SK-N-SH (cell line): ENCODE data around the gene HSPG2. TPM values are rescaled to one million over a fixed set of nuclear protein-coding genes. Genes with fewer than 3 reads are reported as not detected.

Source experiments
- CTCF ChIA-PET: fragments of 300-600, 350-600 bp; formaldehyde crosslinking; extraction: SDS; loops from one replicate; lab custom pipeline; 2021; lab: Yijun Ruan, JAX
- POLR2A ChIA-PET: fragments of 350-600 bp; sonication (Branson Sonifier 250); formaldehyde crosslinking; extraction: SDS; loops from one replicate; lab custom pipeline; 2020; ENCODE audit warnings: antibody characterized with exemption, inconsistent platforms; lab: Yijun Ruan, JAX
- DNase-seq: peaks from one replicate; pipeline ENCODE4 v3.0.0; 2012
- H2AFZ ChIP-seq: fragments of 200-600 bp; sonication (generic); 2 replicates; pipeline ENCODE4 v1.8.1; 2016; ENCODE audit warnings: antibody characterized with exemption, mild to moderate bottlenecking, low read depth
- H3F3A ChIP-seq: fragments of 200-600 bp; sonication (generic); replicated peaks from 2 replicates; pipeline ENCODE3; 2016; ENCODE audit warnings: antibody characterized with exemption, mild to moderate bottlenecking; ENCODE audit not compliant: insufficient read depth
- H3K27ac ChIP-seq, 2 experiments: fragments of 200-500 bp in 1 of 2; fragments of 200-600 bp in 1 of 2; sonication (Bioruptor generic) in 1 of 2; sonication (generic), shearing (Covaris generic) in 1 of 2; 2 replicates each; pipeline versions ENCODE4 v1.5.1 to v1.6.1; 2014 to 2016; ENCODE audit warnings: low read depth in 2 of 2, inconsistent platforms in 1 of 2, low read length in 1 of 2, mild to moderate bottlenecking in 1 of 2, mixed read lengths in 1 of 2
- H3K27me3 ChIP-seq: fragments of 200-600 bp; sonication (generic), shearing (Covaris generic); 2 replicates; pipeline ENCODE4 v1.6.1; 2016; ENCODE audit warnings: mixed run types; ENCODE audit not compliant: insufficient read depth
- H3K36me3 ChIP-seq, 2 experiments: fragments of 200-500 bp in 1 of 2; fragments of 200-600 bp in 1 of 2; sonication (Bioruptor generic) in 1 of 2; sonication (generic) in 1 of 2; replicated peaks in 1 of 2; 2 replicates each; pipeline versions ENCODE3 to v1.5.1; 2014 to 2016; ENCODE audit warnings: low read length in 1 of 2, mild to moderate bottlenecking in 1 of 2; ENCODE audit not compliant: insufficient read depth in 2 of 2, control insufficient read depth in 1 of 2
- H3K4me1 ChIP-seq, 2 experiments: fragments of 200-500 bp in 1 of 2; fragments of 200-600 bp in 1 of 2; sonication (Bioruptor generic) in 1 of 2; sonication (generic), shearing (Covaris generic) in 1 of 2; 2 replicates each; pipeline versions ENCODE4 v1.5.1 to v1.6.1; 2014 to 2016; ENCODE audit warnings: low read depth in 1 of 2, low read length in 1 of 2, mixed run types in 1 of 2; ENCODE audit not compliant: insufficient read depth in 2 of 2, control insufficient read depth in 1 of 2
- H3K4me2 ChIP-seq: fragments of 200-600 bp; sonication (generic), shearing (Covaris generic); 2 replicates; pipeline ENCODE4 v1.6.1; 2017; ENCODE audit warnings: mixed run types
- H3K4me3 ChIP-seq, 2 experiments: fragments of 200-500 bp in 1 of 2; fragments of 200-600 bp in 1 of 2; sonication (Bioruptor generic) in 1 of 2; sonication (generic), shearing (Covaris generic) in 1 of 2; 2 replicates each; pipeline versions ENCODE4 v1.5.1 to v1.8.1; 2014 to 2016; ENCODE audit warnings: low read depth in 2 of 2, inconsistent platforms in 1 of 2, low read length in 1 of 2, mild to moderate bottlenecking in 1 of 2, mixed read lengths in 1 of 2, moderate library complexity in 1 of 2
- H3K79me2 ChIP-seq: fragments of 200-600 bp; sonication (generic); 2 replicates; pipeline ENCODE4 v1.8.1; 2017; ENCODE audit warnings: mild to moderate bottlenecking; ENCODE audit not compliant: insufficient read depth
- H3K9ac ChIP-seq: fragments of 200-600 bp; sonication (generic); 2 replicates; pipeline ENCODE4 v1.6.1; 2017; ENCODE audit warnings: mixed run types
- H3K9me2 ChIP-seq: fragments of 200-600 bp; sonication (generic); 2 replicates; pipeline ENCODE4 v1.6.1; 2017; ENCODE audit warnings: mixed run types
- H3K9me3 ChIP-seq: fragments of 200-600 bp; sonication (generic); 2 replicates; pipeline ENCODE4 v1.6.1; 2017; ENCODE audit warnings: mixed run types, mild to moderate bottlenecking, moderate library complexity
- H4K20me1 ChIP-seq: fragments of 200-600 bp; sonication (generic); 2 replicates; pipeline ENCODE4 v1.6.1; 2017; ENCODE audit warnings: mild to moderate bottlenecking, mixed run types; ENCODE audit not compliant: insufficient read depth
- ELF1 ChIP-seq: IDR thresholded peaks from 2 replicates; pipeline ENCODE4 v1.4.0; 2012
- FOXM1 ChIP-seq: IDR thresholded peaks from 2 replicates; pipeline ENCODE4 v1.4.0; 2012; ENCODE audit warnings: low read depth, mild to moderate bottlenecking
- GATA2 ChIP-seq: sonication (generic); formaldehyde crosslinking; IDR thresholded peaks from 2 replicates; pipeline ENCODE4 v1.5.0; 2020; ENCODE audit warnings: mild to moderate bottlenecking, missing genetic modification reagents
- JUND ChIP-seq: IDR thresholded peaks from 2 replicates; pipeline ENCODE4 v1.4.0; 2012
- POLR2AphosphoS5 ChIP-seq: IDR thresholded peaks from 2 replicates; pipeline ENCODE4 v1.6.1; 2012; ENCODE audit warnings: low read depth, low read length
- SIN3A ChIP-seq: IDR thresholded peaks from 2 replicates; pipeline ENCODE4 v1.6.1; 2012; ENCODE audit warnings: low read depth, mild to moderate bottlenecking, low read length, moderate library complexity, borderline replicate concordance
- SMC3 ChIP-seq: IDR thresholded peaks from 2 replicates; pipeline ENCODE4 v1.6.1; 2012; ENCODE audit warnings: low read depth, low read length, improper control_type of control experiment
- TAF1 ChIP-seq: IDR thresholded peaks from 2 replicates; pipeline ENCODE4 v1.6.1; 2012; ENCODE audit warnings: low read depth, mild to moderate bottlenecking, low read length, moderate library complexity, borderline replicate concordance
- USF2 ChIP-seq: fragments of 150-350 bp; IDR thresholded peaks from 2 replicates; pipeline ENCODE4 v1.6.1; 2017; ENCODE audit warnings: antibody characterized with exemption, low read length, low read depth, borderline replicate concordance
- WGBS: methylation state at CpG from one replicate; pipeline ENCODE4 v1.1.6; 2017; ENCODE audit warnings: low lambda C conversion rate; 5-methylcytosine and 5-hydroxymethylcytosine counted together
- polyA plus RNA-seq, 3 experiments: library from polyadenylated mRNA; depleted of rRNA; stranded (reverse); fragments of >200 nt; gene quantifications; 2 replicates each; pipeline ENCODE4 v1.2.3, GENCODE V29; 2012
- TF ChIP-seq, protein P1 (sequence below): IDR thresholded peaks from 2 replicates; pipeline ENCODE4; 2012
- TF ChIP-seq, protein P2 (sequence below): IDR thresholded peaks from 2 replicates; pipeline ENCODE4 v1.4.0; 2012; ENCODE audit warnings: low read depth, borderline replicate concordance

HSPG2 gene
- polyA plus RNA-seq, 1 of the 3 experiments (the other 2 are of a cell fraction) = 28.9 TPM

GRCh38 chr1:21930080-21930571 is 7.0 kb downstream of the HSPG2 start:
- Histone ChIP-seq H3K36me3 (no peaks in the 10 kb centered on the region), H3K9me3 (no peaks in the 10 kb centered on the region), H2AFZ (no peak overlapping the region), H3K4me1 (peaks cover 8 to 45% of the 10 kb centered on the region in 2 experiments; a peak in 3 of 4 replicates), H3K79me2 (peaks cover 88% of the 10 kb centered on the region), H3K27ac (peak overlapping the region in 1 of 2 experiments; percentile 92; a peak in 2 of 4 replicates), H3K9me2 (no peaks in the 10 kb centered on the region), H3K4me2 (peak overlapping the region; percentile 51; the same call in 1 of the 2 replicates), H3K27me3 (no peaks in the 10 kb centered on the region), H3K4me3 (no peak overlapping the region), H4K20me1 (no peaks in the 10 kb centered on the region), H3K9ac (no peak overlapping the region), H3F3A (peaks cover 11% of the 10 kb centered on the region)
- no peak for DNase-seq
- ChIA-PET POLR2A (no interaction called here), CTCF (interaction anchor here (0.7 kb wide), 2 partner anchors 402 to 766 kb away, joined by 3 to 4 read pairs; no protein-coding TSS in a partner anchor)
- WGBS = 90% methylated on average over 8 of the region's 8 CpGs
- TF ChIP-seq JUND = no peak
- no peak for TF ChIP-seq SIN3A
- no peak for TF ChIP-seq ELF1
- TF ChIP-seq TAF1 = no peak
- TF ChIP-seq, protein P1, sequence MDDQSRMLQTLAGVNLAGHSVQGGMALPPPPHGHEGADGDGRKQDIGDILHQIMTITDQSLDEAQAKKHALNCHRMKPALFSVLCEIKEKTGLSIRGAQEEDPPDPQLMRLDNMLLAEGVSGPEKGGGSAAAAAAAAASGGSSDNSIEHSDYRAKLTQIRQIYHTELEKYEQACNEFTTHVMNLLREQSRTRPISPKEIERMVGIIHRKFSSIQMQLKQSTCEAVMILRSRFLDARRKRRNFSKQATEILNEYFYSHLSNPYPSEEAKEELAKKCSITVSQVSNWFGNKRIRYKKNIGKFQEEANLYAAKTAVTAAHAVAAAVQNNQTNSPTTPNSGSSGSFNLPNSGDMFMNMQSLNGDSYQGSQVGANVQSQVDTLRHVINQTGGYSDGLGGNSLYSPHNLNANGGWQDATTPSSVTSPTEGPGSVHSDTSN = no peak
- no peak for TF ChIP-seq USF2
- TF ChIP-seq GATA2 (CRISPR knock-in tag) = no peak
- no peak for TF ChIP-seq SMC3
- TF ChIP-seq, protein P2, sequence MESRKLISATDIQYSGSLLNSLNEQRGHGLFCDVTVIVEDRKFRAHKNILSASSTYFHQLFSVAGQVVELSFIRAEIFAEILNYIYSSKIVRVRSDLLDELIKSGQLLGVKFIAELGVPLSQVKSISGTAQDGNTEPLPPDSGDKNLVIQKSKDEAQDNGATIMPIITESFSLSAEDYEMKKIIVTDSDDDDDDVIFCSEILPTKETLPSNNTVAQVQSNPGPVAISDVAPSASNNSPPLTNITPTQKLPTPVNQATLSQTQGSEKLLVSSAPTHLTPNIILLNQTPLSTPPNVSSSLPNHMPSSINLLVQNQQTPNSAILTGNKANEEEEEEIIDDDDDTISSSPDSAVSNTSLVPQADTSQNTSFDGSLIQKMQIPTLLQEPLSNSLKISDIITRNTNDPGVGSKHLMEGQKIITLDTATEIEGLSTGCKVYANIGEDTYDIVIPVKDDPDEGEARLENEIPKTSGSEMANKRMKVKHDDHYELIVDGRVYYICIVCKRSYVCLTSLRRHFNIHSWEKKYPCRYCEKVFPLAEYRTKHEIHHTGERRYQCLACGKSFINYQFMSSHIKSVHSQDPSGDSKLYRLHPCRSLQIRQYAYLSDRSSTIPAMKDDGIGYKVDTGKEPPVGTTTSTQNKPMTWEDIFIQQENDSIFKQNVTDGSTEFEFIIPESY = no peak
- TF ChIP-seq FOXM1 = no peak

- CTCF ChIA-PET = interaction anchor here (1.2 kb wide), 1 partner anchor 18 kb away, joined by 3 read pairs; no protein-coding TSS in a partner anchor
These were observed 9.4 kb downstream of the HSPG2 start for GRCh38 chr1:21927533-21928237.

More at GRCh38 chr1:21927533-21928237, 9.4 kb downstream of the HSPG2 start:
- POLR2A ChIA-PET = no interaction called here
- Histone ChIP-seq H3K27me3 (no peaks in the 10 kb centered on the region), H3K4me3 (no peak overlapping the region), H4K20me1 (no peaks in the 10 kb centered on the region), H3K9me2 (no peaks in the 10 kb centered on the region), H3F3A (peaks cover 11% of the 10 kb centered on the region), H3K36me3 (no peaks in the 10 kb centered on the region), H3K4me1 (peaks cover 5 to 34% of the 10 kb centered on the region in 2 experiments; a peak in 3 of 4 replicates), H2AFZ (no peak overlapping the region), H3K4me2 (peak overlapping the region; percentile 55; the same call in 1 of the 2 replicates), H3K9me3 (no peaks in the 10 kb centered on the region), H3K27ac (peak overlapping the region in 1 of 2 experiments; percentile 72; a peak in 2 of 4 replicates), H3K79me2 (peaks cover 88% of the 10 kb centered on the region), H3K9ac (peak overlapping the region; percentile 44)
- 84% methylated on average over 10 of the region's 12 CpGs for WGBS
- no peak for DNase-seq
- no peak for TF ChIP-seq ELF1
- TF ChIP-seq POLR2AphosphoS5 = no peak
